SKM-1 treated with dmso at 0.1 percent for 144 hours (cell line): ENCODE results near the gene GFOD2.
A peak's percentile ranks its signal among the peaks of the same experiment; 100 is the strongest.
"Not testable (repeated sequence)": the region's sequence is repeated elsewhere in the genome, so short reads cannot be mapped to it uniquely, and the experiment has no call there.

ENCODE experiments used
- DNase-seq: peaks from one replicate; lab custom pipeline; 2025; ENCODE audit not compliant: unreplicated experiment; lab: John Stamatoyannopoulos, UW

GFOD2 gene

DNA sequence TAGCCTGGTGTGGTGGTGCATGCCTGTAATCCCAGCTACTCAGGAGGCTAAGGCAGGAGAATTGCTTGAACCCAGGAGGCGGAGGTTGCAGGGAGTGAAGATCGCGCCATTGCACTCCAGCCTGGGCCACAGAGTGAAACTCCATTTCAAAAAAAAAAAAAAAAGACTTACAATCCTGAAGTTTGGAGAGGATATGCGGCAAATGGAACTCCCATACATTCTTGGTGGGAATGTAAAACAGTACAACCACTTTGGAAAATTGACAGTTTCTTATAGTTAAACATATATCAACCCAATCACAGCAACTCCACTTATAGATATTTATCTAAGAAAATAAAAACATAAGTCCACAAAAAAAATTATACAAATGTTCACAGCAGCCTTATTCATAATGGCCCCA lies 11.9 kb downstream of the GFOD2 start:
- DNase-seq = no peak

DNA sequence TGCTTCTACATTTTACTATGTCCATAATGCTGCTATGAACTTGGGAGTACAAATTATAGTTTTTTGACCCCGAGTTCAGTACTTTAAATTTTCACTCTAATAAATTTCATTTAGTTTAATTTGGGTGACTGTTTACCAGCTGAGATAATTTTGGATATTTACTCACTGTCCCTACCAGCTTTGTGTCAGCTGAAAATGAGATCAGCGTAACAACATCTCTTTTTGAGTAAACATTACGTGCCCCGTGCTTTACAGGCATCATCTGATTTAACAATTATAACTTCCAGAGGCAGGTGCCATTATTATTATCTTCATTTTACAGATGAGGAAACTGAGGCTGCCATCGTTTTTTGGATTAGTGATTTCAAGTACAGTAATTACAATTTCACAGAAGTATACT lies 15.0 kb downstream of the GFOD2 start:
- no peak for DNase-seq

DNA sequence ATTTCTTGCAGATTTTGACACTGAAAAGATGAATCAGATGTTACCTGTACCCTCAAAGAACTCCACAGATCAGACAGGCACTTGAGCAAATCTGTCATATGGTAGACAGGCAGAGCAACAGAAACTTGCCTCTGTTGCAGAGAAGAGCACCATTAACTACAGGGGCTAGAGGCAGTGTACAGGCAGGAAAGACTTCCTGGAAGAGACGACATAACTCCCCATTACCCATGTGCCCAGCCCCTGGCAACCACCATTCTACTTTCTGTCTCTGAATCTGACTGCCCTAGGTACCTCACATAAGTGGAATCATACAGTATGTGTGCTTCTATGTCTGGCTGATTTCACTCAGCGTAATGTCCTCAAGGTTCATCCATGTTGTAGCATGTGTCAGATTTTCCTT lies 15.5 kb downstream of the GFOD2 start:
- no peak for DNase-seq

- DNase-seq = no peak
These were observed 17.0 kb downstream of the GFOD2 start for GRCh38 chr16:67702130-67702529.

DNA sequence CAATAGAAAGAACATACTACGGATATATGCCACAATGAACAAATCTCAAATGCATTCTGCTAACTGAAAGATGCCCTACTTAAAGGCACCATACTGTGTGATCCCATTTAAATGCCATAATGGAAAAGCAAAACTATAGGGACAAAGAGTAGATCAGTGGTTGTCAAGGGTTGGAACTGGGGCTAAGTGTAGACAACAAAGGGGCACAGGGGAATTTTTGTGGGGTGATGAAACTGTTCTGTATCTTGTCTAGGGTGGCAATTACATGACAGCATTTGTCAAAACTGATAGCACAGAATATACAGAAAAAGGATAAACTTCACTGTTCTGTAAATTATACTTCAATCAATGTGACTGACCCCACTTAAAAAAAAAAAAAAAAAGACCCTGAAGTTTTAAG lies 17.7 kb downstream of the GFOD2 start:
- no peak for DNase-seq

- no peak for DNase-seq
These were observed 19.9 kb downstream of the GFOD2 start for GRCh38 chr16:67699265-67699664.

- peak; percentile 84 for DNase-seq
These were observed 21.5 kb downstream of the GFOD2 start for GRCh38 chr16:67697422-67698185.

DNA sequence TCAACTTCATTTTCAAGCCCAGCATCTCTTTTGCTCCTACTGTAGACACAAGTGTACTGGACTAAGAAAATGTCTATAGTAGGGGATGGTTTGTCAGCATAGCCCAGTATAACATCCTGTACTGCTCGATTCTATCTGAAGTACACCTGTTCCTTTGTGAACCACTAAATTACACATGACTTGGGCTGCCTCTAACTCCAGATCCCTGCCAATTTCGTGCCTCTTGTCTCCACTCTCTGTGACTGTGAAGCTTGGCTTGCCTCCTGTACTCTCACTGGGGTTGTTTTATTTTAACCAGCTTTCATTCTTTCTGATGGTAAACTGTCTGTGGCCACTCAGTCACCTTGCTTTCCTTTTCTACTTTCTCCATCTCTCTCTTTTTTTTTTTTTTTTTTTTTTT lies 24.5 kb downstream of the GFOD2 start:
- DNase-seq = no peak

GRCh38 chr16:67693517-67694285 lies 25.4 kb downstream of the GFOD2 start:
- not testable (repeated sequence) for DNase-seq

- no peak for DNase-seq
These were observed 33.6 kb downstream of the GFOD2 start for GRCh38 chr16:67685388-67686112.

GRCh38 chr16:67683767-67684166 lies 35.3 kb downstream of the GFOD2 start:
- DNase-seq = no peak

DNA sequence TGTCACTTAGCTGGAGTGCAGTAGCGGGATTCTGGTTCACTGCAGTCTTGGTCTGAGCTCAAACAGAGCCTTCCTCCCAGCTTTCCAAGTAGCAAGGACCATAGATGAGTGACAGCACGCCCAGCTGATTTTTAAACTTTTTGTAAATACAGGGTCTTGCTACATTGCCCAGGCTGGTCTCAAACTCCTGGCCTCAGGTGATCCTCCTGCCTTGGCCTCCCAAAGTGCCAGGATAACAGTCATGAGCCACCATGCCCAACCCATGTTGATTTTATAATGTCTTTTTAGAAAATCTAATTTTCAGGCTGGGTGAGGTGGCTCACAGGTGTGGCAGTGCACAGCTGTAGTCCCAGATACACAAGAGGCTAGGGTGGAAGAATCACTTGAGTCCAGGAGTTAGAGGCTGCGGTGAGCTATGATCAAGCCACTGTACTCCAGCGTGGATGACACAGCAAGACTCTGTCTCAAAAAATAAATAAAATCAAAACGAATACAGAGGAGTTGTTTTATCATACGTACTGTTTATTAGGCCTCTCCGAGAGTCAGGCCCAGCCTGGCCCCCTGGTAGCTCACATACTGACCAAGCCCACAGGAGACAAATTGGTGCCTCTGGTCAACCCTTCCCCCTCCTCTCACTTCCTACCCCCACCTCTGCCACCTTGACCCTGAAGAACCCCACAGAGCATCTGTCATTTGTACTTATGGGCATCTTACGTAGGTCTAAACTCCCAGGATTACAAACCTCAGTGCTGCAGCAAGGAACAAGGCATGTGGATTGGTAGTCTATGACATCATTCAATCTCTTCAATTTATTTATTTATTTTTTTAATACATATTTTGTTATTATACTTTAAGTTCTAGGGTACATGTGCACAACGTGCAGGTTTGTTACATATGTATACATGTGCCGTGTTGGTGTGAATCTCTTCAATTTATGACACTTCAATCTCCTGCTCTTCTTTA lies 38.9 kb downstream of the GFOD2 start:
- DNase-seq = no peak

- DNase-seq = no peak
These were observed 40.6 kb downstream of the GFOD2 start for GRCh38 chr16:67678354-67679023.

GRCh38 chr16:67677712-67678111 lies 41.4 kb downstream of the GFOD2 start:
- no peak for DNase-seq

- DNase-seq = no peak
These were observed 42.2 kb downstream of the GFOD2 start for GRCh38 chr16:67676939-67677338.

DNA sequence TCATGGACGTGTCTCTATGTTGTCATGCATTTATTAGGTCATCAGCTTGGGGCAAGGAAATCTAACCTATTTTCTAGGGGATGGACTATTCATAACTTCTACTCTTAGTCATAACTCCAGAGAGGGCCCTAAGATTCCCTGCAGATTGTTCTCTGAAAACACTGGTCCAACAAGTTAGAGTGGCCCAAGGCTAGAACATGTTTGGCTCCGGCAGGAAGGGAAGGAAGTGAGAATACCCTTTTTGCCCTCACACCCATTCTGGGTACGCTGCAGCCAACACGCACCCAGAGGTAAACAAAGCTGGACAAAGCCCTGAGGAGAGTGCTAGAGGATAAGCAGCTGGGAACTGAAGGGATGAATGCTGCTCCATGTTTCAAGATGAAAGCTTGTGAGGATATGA lies 42.6 kb downstream of the GFOD2 start:
- DNase-seq = no peak

DNA sequence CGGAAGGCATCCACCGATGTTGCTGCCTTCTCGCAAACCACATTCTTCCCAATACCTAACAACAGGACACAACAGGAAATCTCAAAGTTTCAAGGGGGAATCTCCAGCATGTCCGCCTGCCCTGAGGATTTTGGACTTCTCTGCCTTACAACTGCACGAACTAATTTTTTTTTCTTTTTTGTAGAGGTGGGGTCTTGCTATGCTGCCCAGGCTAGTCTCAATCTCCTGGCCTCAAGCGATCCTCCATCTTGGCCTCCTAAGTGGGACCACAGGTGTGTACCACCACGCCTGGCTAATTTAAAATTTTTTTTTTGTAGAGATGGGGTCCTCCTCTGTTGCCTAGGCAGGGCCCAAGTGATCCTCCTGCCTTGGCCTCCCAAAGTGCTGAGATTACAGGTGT lies 43.1 kb downstream of the GFOD2 start:
- no peak for DNase-seq

DNA sequence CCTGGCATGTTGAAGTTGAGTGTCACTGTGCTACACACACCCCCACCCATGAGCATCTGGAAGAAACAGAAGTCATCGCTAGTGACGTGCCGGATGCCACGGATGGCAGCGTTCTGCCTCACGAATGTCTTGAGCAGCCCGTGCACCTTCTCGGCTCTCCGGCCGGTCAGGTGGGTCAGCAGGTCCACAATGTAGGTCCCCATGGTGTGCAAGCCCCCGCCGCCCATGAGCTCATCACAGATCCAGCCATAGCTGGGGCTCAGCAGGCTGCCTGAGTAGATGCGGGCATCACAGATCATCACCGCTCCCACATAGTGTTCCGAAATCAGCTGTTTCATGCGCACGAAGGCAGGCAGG lies 43.6 kb downstream of the GFOD2 start:
- no peak for DNase-seq

DNA sequence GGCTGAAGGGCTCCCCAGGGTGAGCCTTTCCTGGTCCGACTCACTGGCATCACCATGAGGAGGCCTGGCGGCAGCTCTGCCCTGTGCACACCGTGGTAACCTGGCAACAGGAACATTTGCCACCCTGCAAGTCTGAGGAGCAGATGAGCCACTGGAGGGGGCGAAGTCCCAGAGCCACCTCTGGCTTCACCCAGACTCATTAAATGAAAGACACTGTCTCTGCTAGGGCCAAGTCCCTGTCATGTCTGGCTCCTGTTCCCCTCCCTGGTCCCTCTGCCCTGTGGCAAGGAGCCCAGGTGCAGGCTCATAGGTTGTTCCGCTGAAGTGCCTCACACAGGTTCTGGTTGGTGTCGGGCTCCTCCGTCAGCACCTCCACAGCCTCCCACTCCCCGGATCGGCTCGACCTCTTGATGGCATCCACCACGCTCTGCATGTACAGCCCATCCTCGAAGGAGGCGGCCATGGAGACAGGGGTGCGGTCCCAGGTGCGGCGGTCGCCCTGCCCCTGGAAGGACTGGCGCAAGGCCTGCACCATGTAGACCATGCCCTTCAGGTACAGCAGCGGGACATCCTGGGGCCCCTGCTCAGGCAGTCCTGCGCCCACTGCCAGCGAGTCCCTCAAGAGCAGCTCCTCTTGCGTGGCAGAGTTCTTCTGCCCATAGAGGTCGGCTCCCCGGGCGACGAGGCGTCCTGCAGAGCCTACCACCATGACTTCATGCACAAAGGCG lies 44.1 kb downstream of the GFOD2 start:
- DNase-seq = no peak
